HG02642 (cell line): ENCODE data around the gene ABLIM3.

ENCODE experiments used
- ATAC-seq: cut with Tn5 transposase; IDR thresholded peaks from one replicate; pipeline ENCODE4 v1.9.1; 2021; ENCODE audit warnings: mild to moderate bottlenecking; ENCODE audit not compliant: unreplicated experiment, poor library complexity

The ABLIM3 gene

GRCh38 chr5:149300441-149300840, 159.1 kb downstream of the ABLIM3 start:
- no peak for ATAC-seq

GRCh38 chr5:149301049-149301743, 159.9 kb downstream of the ABLIM3 start:
- ATAC-seq: no peak

GRCh38 chr5:149301744-149302380, 160.6 kb downstream of the ABLIM3 start:
- ATAC-seq: no peak

- ATAC-seq: no peak
Measured at GRCh38 chr5:149302641-149303040, 161.3 kb downstream of the ABLIM3 start.

GRCh38 chr5:149303210-149303609, 161.9 kb downstream of the ABLIM3 start:
- ATAC-seq: no peak

GRCh38 chr5:149304195-149305078, 163.1 kb downstream of the ABLIM3 start:
- ATAC-seq: no peak

- ATAC-seq: no peak
Measured at GRCh38 chr5:149309354-149309753, 168.1 kb downstream of the ABLIM3 start.
